ENCODE results near the gene GJC2.
A peak's percentile ranks its signal among the peaks of the same experiment; 100 is the strongest.

The GJC2 gene

DNA sequence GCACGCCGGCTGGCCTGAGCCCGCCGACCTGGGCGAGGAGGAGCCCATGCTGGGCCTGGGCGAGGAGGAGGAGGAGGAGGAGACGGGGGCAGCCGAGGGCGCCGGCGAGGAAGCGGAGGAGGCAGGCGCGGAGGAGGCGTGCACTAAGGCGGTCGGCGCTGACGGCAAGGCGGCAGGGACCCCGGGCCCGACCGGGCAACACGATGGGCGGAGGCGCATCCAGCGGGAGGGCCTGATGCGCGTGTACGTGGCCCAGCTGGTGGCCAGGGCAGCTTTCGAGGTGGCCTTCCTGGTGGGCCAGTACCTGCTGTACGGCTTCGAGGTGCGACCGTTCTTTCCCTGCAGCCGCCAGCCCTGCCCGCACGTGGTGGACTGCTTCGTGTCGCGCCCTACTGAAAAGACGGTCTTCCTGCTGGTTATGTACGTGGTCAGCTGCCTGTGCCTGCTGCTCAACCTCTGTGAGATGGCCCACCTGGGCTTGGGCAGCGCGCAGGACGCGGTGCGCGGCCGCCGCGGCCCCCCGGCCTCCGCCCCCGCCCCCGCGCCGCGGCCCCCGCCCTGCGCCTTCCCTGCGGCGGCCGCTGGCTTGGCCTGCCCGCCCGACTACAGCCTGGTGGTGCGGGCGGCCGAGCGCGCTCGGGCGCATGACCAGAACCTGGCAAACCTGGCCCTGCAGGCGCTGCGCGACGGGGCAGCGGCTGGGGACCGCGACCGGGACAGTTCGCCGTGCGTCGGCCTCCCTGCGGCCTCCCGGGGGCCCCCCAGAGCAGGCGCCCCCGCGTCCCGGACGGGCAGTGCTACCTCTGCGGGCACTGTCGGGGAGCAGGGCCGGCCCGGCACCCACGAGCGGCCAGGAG is 8.6 kb downstream of the GJC2 start:
- no peak for DNase-seq (ENCODE audit: low read depth in 2 of 2)

- no peak for DNase-seq (ENCODE audit: low read depth in 2 of 2)
Measured at GRCh38 chr1:228159008-228159665, 9.4 kb downstream of the GJC2 start.

DNA sequence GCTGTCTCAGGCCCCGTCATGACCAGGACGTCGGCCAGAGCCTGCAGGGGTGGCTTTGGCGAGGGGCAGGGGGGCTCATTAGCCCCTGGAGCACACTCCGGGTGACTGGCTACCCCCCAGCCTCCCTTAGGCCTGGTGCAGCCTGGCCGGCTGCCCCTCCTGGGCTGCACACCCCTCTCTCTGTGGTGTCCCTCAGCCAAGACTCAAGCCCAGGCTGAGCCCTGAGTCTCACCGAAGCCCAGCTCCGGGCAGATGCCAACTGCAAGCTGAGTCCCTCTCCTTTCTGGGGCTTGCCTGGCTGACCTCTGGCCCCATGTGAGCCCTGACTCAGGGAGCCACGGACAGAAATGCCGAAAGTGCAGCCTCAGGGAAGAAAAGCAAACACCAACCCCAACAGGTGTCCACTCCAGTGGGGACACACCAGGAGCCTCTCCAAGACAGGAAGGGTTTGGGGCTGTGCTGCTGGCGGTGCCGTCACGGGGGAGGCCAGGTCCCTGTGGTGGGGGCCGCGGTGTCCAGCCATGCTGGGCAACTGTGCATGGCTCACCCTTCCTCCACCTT is 10.6 kb downstream of the GJC2 start:
- DNase-seq (ENCODE audit: low read depth in 2 of 2), result no peak

DNA sequence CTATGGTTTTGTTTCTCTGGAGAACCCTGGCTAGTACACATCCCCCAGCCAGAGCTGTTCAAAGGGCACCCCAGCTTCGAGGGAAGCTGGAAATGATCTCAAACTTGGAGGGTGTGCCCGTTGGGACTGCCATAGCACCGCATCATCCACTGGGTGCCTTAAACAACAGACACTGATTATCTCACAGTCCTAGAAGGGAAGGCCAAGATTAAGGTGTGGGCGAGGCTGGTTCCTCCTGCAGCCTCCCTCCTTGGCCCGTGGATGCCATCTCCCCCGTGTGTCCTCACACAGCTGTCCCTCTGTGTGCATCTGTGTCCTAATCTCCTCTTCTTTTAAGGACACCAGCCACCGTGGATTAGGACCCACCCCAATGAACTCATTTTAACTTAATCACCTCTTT is 11.6 kb downstream of the GJC2 start:
- DNase-seq (ENCODE audit: low read depth in 2 of 2), result no peak

GRCh38 chr1:228161866-228162265 is 12.1 kb downstream of the GJC2 start:
- DNase-seq (ENCODE audit: low read depth in 2 of 2), result no peak

DNA sequence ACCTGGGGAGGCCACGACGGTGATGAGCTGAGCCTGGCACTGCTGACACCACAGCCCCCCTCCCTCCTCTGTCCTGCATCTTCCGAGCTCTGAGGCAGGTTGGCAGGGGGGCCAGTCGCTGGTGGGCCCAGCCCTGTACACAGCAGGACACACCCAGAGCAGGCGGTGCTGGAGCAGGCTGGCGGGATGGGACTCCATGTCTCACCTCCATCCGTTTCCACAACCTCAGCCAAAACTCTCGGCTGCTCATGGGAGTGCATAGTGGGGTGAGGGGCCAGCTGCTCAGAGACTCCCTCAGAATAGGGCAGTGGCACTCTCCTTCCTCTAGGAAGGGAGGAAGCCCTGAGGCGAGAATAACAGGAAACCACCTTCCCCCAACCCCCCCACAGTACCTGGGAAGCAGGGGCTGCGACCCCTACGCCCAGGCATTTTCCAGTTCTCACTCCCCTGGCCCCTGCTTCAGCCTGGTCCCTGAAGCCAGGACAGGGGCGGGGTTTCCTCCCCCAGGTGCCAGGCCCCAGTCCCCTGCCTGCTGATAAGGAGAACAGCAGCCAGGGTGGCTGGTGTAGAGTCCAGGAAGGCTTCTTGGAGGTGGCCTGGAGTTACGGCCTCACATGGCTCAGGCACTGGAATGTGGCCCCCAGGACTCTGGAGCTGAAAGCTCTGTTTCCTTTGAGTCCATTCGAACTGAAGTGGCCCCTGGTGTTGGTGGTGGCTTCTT is 12.7 kb downstream of the GJC2 start:
- no peak for DNase-seq (ENCODE audit: low read depth in 2 of 2)

DNA sequence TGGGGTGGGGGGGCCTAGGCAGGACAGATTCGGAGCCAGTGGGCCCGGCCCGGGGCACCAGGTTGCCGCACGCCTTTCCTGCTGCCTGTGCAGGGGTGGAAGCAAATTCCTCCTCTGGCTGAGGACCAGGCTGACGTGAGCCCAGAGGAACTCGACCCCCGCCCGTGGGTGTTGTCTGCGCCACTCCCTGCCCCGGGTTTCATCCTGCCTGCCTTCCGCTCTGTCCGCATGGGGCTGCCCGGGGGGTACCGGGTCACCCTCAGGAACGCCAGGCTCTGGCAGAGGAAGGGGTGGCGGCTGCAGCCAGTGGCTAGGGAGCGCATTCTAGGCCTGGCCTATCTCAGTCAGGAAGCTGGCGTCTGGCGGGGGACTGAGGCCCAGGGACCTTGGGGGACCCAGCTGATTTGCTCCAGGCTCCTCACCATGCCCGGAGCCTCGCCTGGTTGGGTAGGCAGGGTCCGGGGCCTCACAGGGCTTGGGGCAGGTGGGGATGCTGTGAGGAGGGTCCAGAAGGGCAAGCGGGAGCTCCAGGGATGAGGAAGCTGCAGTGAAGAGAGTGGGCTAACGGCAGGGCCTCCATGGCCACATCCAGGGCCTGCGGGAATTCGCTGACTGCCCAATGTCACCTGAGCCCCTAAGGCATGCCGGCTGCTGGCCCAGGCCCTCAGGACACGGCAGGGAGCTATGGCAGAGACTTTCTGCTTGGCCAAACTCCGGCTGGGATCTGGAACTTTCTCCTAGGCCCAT is 13.4 kb downstream of the GJC2 start:
- no peak for DNase-seq (ENCODE audit: low read depth in 2 of 2)

DNA sequence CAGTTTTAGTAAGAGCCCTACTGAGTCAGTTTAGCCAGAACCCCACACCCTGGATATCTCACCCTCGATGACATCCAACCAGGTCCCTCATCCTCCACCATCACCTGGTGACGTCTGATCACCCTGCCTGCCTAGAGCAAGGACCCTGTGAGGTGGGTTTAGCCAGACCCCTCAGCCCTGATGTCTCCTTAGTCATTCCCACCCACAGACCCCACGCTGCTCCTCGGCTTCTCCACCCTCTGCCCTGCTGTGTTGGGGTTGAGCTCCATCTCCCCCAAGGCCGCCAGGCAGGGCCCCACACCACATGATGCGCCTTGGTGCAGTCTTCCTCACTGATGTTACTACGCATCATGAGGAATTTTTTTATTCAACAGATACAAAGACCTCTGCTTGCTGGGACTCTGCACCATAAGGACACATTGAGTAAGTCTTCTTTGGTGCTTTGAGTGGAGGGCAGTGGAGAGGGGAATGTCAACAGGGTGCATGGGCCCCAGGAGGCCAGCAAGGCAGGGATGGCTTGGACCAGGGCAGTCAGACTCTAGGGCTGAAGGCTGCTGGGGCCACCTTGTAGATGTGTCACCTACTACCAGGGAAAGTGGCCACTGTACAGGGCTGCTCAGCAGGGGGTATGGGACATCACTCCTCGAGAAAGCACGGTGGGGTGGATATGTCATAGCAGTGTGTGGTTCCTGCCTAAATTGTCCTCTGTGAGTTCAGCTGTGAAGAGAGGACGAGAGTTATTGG is 14.2 kb downstream of the GJC2 start:
- DNase-seq (ENCODE audit: low read depth in 2 of 2), result no peak

DNA sequence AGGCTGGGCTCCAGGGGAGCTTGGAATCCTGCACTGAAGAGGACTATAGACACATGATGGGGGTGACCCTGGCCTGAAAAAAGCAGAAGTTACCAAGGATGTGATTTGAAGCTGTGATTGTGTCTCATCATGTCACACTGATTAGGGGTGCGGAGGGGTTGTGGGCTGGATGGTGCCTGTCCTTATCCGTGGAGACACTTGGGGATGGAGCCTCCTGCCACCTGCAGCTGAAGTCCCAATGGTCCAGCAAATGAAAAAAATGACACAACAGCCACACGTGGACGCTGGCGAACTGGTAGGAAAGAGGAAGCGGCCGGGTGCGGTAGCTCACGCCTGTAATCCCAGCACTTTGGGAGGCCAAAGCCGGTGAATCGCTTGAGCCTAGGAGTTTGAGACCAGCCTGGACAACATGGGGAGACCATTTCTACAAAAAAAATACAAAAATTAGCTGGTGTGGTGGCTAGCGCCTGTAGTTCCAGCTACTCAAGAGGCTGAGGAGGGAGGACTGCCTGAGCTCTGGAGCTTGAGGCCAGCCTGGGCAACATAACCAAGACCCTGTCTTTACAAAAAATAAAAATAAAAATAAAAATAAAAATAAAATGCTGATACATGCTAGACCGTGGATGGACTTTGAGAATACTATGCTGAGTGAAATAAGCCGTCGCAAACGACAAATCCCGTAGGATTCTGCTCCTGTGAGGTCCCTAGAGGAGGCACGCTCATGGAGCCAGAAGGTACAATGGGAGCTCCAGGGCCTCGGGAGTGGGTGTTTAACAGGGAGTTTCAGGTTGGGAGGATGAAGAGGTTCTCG is 15.0 kb downstream of the GJC2 start:
- DNase-seq (ENCODE audit: low read depth in 2 of 2), result no peak

DNA sequence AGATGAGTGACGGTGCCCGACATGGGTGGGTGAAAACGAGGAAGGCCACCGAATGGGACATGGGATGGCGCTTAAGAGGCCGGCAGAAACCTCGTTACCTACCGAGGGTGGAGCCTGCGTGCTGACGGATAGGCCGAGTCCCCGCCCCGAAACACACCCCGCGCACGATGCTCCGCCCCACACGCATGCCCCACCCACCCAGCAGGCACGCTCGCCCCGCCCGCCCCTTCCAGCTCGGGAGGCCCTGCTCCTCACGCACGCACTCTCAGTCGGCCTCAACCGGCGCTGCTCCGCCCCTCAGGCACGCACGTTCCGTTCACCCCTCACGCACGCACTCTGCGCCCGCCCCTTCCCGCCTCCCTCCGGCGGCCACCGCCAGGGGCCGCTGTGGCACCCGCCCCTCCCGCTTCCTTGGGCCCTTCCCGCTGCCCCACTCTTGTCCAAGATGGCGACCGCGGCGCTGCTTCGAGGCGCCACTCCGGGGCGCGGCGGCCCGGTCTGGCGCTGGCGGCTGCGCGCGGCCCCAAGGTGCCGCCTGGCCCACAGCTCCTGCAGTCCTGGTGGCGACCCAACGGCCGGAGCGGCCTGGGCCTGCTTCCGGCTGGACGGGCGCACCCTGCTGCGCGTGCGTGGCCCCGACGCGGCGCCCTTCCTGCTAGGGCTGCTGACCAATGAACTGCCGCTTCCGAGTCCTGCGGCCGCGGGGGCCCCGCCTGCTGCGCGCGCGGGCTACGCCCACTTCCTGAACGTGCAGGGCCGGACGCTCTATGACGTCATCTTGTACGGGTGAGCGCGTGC is 15.8 kb downstream of the GJC2 start, which contains the start of gene IBA57:
IBA57 (plus strand) TSS at position 433 of the 798 bp plus-strand sequence; CDS start at position 446, 13 bp downstream.
- peak; percentile 99 to 100 for DNase-seq (ENCODE audit: low read depth in 2 of 2)

- DNase-seq (ENCODE audit: low read depth in 2 of 2), result peak; percentile 28 to 42
Measured at GRCh38 chr1:228166170-228166936, 16.6 kb downstream of the GJC2 start.

- DNase-seq (ENCODE audit: low read depth in 2 of 2), result no peak
Measured at GRCh38 chr1:228168563-228169270, 19.0 kb downstream of the GJC2 start.

DNA sequence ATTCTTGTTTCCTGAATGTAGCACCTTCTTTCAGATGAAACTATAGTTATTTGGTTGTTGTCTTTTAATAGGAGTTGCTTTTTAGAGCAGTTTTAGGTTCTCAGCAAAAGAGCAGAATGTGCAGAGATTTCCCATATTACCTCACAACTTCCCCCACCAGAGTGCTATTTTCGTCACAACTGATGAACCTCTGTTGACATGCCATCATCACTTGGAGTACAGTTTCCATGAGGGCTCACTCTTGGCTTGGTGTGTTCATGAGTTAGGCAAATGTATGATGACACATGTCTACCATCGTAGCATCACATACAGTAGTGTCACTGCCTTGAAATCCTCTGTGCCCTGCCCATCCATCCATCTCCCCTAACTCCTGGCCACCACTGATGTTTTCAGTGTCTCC is 19.6 kb downstream of the GJC2 start:
- no peak for DNase-seq (ENCODE audit: low read depth in 2 of 2)

- DNase-seq (ENCODE audit: low read depth in 2 of 2), result no peak
Measured at GRCh38 chr1:228170666-228171065, 20.9 kb downstream of the GJC2 start.

GRCh38 chr1:228171221-228171891 is 21.6 kb downstream of the GJC2 start:
- DNase-seq (ENCODE audit: low read depth in 2 of 2), result no peak

GRCh38 chr1:228172591-228173527 is 23.1 kb downstream of the GJC2 start:
- no peak for DNase-seq (ENCODE audit: low read depth in 2 of 2)
